CD4-positive, alpha-beta T cell treated with Interleukin-2 at 100 ng/mL for 4 hours (primary cell): Measurements from ENCODE around the gene NATD1.

Source experiments
- DNase-seq: peaks from one replicate; pipeline ENCODE4 v3.0.0-alpha.2; 2020; ENCODE audit warnings: low spot score

Gene NATD1

GRCh38 chr17:21275579-21276263 lies 22.5 kb upstream of the NATD1 start:
- DNase-seq: peak; percentile 93

GRCh38 chr17:21275047-21275578 lies 21.9 kb upstream of the NATD1 start:
- DNase-seq: no peak

- no peak for DNase-seq
Measured at GRCh38 chr17:21272881-21273792, 19.9 kb upstream of the NATD1 start.

GRCh38 chr17:21272250-21272649 lies 19.0 kb upstream of the NATD1 start:
- DNase-seq: no peak

GRCh38 chr17:21271454-21272183 lies 18.4 kb upstream of the NATD1 start:
- DNase-seq: no peak

- DNase-seq: no peak
Measured at GRCh38 chr17:21269394-21269793, 16.2 kb upstream of the NATD1 start.

GRCh38 chr17:21268596-21269188 lies 15.5 kb upstream of the NATD1 start:
- DNase-seq: no peak

GRCh38 chr17:21263376-21263775 lies 10.2 kb upstream of the NATD1 start:
- DNase-seq: no peak

GRCh38 chr17:21262259-21262993 lies 9.2 kb upstream of the NATD1 start:
- DNase-seq: no peak

- no peak for DNase-seq
Measured at GRCh38 chr17:21258593-21258992, 5.4 kb upstream of the NATD1 start.

GRCh38 chr17:21253646-21254441 lies 634 bp upstream of the NATD1 start:
- DNase-seq: no peak

- DNase-seq: no peak
Measured at GRCh38 chr17:21252289-21252795, 868 bp downstream of the NATD1 start.

GRCh38 chr17:21251337-21252010 lies 1.7 kb downstream of the NATD1 start:
- DNase-seq: no peak

- DNase-seq: no peak
Measured at GRCh38 chr17:21250854-21251253, 2.4 kb downstream of the NATD1 start.

- DNase-seq: no peak
Measured at GRCh38 chr17:21249920-21250703, 3.1 kb downstream of the NATD1 start.

- DNase-seq: no peak
Measured at GRCh38 chr17:21249086-21249795, 4.0 kb downstream of the NATD1 start.

GRCh38 chr17:21248500-21248899 lies 4.7 kb downstream of the NATD1 start:
- DNase-seq: no peak
